HK-2 (cell line): ENCODE measurements around the gene PCDH8.

ENCODE experiments used
- DNase-seq: peaks from one replicate; pipeline ENCODE4 v3.0.0-alpha.2; 2018; ENCODE audit not compliant: unreplicated experiment

Gene PCDH8, protein sequence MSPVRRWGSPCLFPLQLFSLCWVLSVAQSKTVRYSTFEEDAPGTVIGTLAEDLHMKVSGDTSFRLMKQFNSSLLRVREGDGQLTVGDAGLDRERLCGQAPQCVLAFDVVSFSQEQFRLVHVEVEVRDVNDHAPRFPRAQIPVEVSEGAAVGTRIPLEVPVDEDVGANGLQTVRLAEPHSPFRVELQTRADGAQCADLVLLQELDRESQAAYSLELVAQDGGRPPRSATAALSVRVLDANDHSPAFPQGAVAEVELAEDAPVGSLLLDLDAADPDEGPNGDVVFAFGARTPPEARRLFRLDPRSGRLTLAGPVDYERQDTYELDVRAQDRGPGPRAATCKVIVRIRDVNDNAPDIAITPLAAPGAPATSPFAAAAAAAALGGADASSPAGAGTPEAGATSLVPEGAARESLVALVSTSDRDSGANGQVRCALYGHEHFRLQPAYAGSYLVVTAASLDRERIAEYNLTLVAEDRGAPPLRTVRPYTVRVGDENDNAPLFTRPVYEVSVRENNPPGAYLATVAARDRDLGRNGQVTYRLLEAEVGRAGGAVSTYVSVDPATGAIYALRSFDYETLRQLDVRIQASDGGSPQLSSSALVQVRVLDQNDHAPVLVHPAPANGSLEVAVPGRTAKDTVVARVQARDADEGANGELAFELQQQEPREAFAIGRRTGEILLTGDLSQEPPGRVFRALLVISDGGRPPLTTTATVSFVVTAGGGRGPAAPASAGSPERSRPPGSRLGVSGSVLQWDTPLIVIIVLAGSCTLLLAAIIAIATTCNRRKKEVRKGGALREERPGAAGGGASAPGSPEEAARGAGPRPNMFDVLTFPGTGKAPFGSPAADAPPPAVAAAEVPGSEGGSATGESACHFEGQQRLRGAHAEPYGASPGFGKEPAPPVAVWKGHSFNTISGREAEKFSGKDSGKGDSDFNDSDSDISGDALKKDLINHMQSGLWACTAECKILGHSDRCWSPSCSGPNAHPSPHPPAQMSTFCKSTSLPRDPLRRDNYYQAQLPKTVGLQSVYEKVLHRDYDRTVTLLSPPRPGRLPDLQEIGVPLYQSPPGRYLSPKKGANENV

GRCh38 chr13:52848455-52849195 is at the start of gene PCDH8:
Gene PCDH8, minus strand, starts transcription at chr13:52848640. Its CDS starts 204 bp downstream, at chr13:52848436.
- no peak for DNase-seq

DNA sequence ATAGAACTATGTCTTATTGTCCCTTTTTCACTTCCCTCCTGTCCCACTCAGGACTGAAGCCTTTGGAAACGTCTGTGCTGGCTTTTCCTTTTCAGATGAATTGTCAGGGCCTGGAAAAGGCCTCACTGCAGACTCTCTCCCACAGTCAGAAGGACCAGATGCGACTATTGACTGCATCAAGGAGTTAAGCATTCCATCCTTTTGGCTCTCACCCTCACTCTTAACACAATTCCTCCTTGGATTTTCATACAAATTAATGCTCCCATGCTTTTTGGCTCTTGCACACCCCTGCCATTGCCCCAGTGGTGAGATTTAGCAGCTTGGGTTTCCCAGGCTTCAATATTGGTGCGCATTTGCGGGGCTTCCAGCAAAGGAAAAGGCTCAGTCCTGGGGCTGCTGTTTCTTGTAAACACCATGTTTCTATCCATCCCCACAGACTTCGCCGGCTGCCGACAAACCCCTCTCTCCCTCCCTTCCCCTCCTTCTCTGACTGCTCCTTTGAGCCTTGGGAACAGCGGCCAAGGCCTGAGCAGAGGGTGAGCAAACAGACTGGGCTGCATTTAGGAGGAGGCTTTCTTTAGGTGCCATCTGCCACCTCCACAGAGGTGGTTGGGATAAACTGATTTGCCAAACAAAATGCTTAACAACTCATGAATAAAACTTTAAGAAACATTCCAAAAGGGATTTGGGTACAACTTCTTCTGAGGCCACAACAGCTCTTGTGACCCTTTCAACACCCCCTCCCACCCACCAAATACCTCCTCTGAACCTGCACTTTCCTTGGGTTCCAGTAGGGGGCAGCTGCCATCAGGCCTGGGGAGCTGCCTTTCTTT is 48.6 kb upstream of the PCDH8 start:
- DNase-seq, result no peak

DNA sequence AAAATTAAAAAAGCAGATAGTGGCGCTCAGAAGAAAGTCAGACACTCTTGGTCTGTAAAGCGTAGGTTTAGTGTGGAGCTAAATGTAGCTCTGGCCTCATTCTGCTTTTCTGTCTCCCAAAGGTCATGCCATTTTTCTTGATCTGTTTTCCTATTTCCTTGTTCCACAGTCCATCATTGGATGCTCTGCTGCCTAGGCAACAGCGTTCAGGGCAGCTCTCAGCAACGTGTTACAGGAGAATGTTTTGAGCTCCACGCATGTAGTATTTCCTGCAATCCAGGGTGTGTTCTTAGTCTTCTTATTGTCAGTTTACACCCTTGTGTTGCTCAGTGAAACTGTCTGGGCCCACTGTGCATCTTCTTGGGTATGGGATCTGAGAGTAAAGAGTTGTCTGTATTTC is 46.0 kb upstream of the PCDH8 start:
- DNase-seq, result no peak

DNA sequence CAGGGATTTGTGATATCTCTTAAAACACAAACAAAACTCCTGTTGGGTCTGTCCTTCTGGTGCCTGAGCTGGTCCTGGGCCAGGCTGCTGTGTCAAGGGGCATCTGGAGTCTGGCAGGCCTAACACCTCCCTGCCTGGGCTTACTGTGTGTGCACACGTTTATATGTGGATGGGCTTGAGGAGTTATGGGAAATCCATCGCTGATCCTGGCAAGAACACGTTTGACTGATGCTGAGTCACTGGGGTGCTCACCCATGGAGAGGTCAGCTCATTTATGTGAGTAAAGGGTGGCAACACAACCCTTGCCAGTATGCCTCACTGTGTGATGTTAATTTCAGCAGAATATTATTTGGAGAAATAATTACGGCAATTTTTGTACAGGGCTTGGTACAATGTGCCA is 44.5 kb upstream of the PCDH8 start:
- peak; percentile 1 for DNase-seq

DNA sequence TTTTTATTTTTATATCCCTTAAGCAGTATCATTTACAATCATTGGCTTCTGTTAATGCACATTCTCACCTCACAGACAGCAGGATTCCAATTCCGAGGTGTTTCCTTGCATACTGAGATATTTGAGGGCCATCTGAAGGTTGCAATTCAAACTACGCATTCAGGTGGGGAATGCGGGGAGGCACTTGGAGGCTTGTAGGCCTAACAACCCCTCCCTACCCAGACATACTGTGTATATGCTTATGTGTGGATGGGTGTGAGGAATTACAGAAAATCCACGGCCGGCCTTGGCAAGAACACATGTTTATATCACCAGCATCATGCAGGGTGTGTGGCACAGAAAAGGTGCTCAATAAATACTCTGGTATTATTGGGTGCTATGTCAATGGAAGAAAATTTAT is 43.3 kb upstream of the PCDH8 start:
- no peak for DNase-seq

DNA sequence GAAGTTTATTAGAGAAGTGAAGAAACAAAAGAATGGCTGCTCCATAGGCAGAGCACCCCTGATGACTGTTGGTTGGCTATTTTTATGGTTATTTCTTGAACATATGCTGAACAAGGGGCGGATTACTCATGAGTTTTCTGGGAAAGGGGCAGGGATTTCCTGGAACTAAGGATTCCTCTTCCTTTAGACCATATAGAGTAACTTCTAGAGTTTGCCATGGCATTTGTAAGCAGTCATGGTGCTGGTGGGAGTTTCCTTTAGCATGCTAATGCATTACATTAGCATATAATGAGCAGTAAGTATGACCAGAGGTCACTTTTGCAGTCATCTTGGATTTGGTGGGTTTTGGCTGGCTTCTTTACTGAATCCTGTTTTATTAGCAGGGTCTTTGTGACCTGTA is 38.7 kb upstream of the PCDH8 start:
- no peak for DNase-seq

- DNase-seq, result no peak
Measured at GRCh38 chr13:52885141-52885540, 36.7 kb upstream of the PCDH8 start.

- DNase-seq, result no peak
Measured at GRCh38 chr13:52884429-52885010, 36.1 kb upstream of the PCDH8 start.

- DNase-seq, result no peak
Measured at GRCh38 chr13:52882785-52883184, 34.3 kb upstream of the PCDH8 start.

GRCh38 chr13:52879950-52880741 is 31.7 kb upstream of the PCDH8 start:
- DNase-seq, result no peak

GRCh38 chr13:52878831-52879230 is 30.4 kb upstream of the PCDH8 start:
- DNase-seq, result no peak

DNA sequence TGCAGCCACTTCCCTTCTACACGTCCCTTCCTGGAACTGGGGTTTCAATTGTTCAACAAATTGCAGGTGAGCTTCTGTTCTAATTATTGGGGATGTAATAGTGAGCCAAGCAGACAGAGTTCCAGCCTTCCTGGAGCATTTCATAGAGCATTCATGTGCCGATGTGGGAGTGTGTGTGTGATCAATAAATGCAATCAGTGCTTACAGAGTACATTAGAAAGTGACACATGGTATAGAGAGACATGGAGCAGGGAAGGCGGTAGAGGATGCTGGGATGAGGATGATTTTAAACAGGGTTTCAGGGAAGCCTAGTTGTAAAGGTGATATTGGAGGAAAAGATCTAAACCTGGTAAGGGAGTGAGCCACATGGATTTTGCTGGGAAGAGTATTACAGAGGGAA is 21.7 kb upstream of the PCDH8 start:
- DNase-seq, result no peak

- DNase-seq, result no peak
Measured at GRCh38 chr13:52869621-52870020, 21.2 kb upstream of the PCDH8 start.

DNA sequence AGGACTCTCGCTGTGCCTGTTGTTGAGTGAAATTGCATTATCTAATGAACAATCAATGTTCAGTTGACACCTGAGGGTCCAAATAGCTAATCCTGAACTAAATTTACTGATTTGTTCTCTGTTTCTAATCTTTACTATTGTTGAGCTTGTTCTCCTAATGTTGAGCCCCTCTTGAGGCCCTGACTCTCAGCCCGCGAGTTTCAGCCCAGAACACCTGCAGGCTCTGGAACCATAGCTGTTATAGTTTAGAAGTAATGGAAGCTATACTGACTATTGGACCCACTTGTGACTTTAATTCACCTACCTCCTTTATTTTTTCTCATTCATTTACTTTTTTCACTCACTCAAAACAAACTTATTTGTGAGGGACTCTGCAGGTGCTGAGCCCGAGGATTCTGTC is 20.6 kb upstream of the PCDH8 start:
- no peak for DNase-seq

DNA sequence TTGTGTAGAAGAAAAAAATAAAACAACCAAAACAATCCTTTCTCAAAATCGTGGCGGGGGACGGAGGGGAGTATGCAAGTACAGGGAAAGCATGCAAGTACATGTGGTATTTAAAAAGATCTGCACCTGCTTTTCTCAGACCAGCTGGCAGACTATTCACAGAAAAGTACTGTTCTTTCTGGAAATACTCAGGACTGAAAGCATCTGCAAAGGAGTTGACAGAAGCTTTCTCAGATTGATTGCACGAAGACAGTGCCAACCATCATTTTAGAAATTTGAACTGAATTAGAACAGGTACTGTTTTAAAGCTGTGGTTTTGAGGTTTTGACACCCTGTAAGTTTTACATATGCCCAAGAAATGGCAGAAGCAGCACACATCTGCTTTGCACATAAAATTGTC is 19.8 kb upstream of the PCDH8 start:
- DNase-seq, result no peak

GRCh38 chr13:52864941-52865340 is 16.5 kb upstream of the PCDH8 start:
- DNase-seq, result no peak

- DNase-seq, result peak; percentile 39
Measured at GRCh38 chr13:52862358-52863206, 14.1 kb upstream of the PCDH8 start.

- no peak for DNase-seq
Measured at GRCh38 chr13:52852444-52852843, 4.0 kb upstream of the PCDH8 start.
